ENCODE data around the gene TKT.

GRCh38 chr3:53295410-53295809 lies 39.6 kb upstream of the TKT start:
- TF ChIP-seq SIN3A (IDR thresholded peaks at IDR 0.05; ENCODE audit: borderline replicate concordance, insufficient read depth, low read length) (no peak), POLR2AphosphoS5 (IDR thresholded peaks at IDR 0.05; ENCODE audit: low read depth, low read length) (no peak)
